WTC11 (cell line): ENCODE data around the gene HELQ.

Experiments
- NR2C2 ChIP-seq: sonication (generic); formaldehyde crosslinking; IDR thresholded peaks from 2 replicates; pipeline ENCODE4 v1.8.0; 2022; ENCODE audit warnings: mild to moderate bottlenecking, missing genetic modification reagents
- SMAD3 ChIP-seq: sonication (generic); formaldehyde crosslinking; IDR thresholded peaks from 2 replicates; pipeline ENCODE4 v1.8.0; 2022; ENCODE audit warnings: missing genetic modification reagents, mild to moderate bottlenecking, borderline replicate concordance
- TP53 ChIP-seq: sonication (generic); formaldehyde crosslinking; IDR thresholded peaks from 2 replicates; pipeline ENCODE4 v1.8.1; 2023; ENCODE audit warnings: mild to moderate bottlenecking, missing genetic modification reagents
- TF ChIP-seq, protein P1 (sequence below): fragments of 200-600 bp; IDR thresholded peaks from 2 replicates; pipeline ENCODE4 v1.8.0; 2022; ENCODE audit warnings: antibody characterized with exemption
- TF ChIP-seq, protein P2 (sequence below): fragments of 250-450 bp; sonication (Bioruptor Pico); IDR thresholded peaks from 2 replicates; pipeline ENCODE4 v1.9.0; 2021; ENCODE audit warnings: mild to moderate bottlenecking
- TF ChIP-seq, protein P3 (sequence below): sonication (generic); formaldehyde crosslinking; IDR thresholded peaks from 2 replicates; pipeline ENCODE4 v1.8.0; 2022; ENCODE audit warnings: missing genetic modification reagents
- TF ChIP-seq, protein P4 (sequence below): fragments of 250-450 bp; sonication (Bioruptor Pico); IDR thresholded peaks from 2 replicates; pipeline ENCODE4 v2.1.2; 2022; ENCODE audit warnings: mild to moderate bottlenecking, moderate library complexity

DNA sequence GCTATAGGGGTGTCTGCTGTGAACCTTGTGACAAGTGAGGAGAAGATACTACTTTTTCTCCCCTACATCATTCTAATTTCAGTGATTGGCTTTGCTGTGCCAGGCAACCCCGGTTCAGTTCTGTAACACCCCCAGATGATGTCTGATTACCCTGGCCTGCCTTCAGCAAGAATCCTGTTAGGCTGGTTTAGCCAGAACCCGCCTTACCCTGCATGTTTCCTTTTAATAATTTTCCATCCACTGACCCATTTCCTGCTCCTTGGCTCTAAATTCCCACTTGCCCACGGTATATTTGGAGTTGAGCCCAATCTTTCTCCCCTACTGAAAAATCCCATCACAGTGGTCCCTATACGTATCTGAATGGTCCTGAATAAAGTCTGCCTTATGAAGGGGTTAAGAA lies 74.5 kb downstream of the HELQ start:
- TF ChIP-seq, protein P1, sequence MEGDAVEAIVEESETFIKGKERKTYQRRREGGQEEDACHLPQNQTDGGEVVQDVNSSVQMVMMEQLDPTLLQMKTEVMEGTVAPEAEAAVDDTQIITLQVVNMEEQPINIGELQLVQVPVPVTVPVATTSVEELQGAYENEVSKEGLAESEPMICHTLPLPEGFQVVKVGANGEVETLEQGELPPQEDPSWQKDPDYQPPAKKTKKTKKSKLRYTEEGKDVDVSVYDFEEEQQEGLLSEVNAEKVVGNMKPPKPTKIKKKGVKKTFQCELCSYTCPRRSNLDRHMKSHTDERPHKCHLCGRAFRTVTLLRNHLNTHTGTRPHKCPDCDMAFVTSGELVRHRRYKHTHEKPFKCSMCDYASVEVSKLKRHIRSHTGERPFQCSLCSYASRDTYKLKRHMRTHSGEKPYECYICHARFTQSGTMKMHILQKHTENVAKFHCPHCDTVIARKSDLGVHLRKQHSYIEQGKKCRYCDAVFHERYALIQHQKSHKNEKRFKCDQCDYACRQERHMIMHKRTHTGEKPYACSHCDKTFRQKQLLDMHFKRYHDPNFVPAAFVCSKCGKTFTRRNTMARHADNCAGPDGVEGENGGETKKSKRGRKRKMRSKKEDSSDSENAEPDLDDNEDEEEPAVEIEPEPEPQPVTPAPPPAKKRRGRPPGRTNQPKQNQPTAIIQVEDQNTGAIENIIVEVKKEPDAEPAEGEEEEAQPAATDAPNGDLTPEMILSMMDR: no peak
- no peak for TF ChIP-seq NR2C2 (CRISPR knock-in tag)
- no peak for TF ChIP-seq SMAD3
- no peak for TF ChIP-seq TP53 (CRISPR knock-in tag)
- TF ChIP-seq, protein P2, sequence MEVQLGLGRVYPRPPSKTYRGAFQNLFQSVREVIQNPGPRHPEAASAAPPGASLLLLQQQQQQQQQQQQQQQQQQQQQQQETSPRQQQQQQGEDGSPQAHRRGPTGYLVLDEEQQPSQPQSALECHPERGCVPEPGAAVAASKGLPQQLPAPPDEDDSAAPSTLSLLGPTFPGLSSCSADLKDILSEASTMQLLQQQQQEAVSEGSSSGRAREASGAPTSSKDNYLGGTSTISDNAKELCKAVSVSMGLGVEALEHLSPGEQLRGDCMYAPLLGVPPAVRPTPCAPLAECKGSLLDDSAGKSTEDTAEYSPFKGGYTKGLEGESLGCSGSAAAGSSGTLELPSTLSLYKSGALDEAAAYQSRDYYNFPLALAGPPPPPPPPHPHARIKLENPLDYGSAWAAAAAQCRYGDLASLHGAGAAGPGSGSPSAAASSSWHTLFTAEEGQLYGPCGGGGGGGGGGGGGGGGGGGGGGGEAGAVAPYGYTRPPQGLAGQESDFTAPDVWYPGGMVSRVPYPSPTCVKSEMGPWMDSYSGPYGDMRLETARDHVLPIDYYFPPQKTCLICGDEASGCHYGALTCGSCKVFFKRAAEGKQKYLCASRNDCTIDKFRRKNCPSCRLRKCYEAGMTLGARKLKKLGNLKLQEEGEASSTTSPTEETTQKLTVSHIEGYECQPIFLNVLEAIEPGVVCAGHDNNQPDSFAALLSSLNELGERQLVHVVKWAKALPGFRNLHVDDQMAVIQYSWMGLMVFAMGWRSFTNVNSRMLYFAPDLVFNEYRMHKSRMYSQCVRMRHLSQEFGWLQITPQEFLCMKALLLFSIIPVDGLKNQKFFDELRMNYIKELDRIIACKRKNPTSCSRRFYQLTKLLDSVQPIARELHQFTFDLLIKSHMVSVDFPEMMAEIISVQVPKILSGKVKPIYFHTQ: no peak
- TF ChIP-seq, protein P3, sequence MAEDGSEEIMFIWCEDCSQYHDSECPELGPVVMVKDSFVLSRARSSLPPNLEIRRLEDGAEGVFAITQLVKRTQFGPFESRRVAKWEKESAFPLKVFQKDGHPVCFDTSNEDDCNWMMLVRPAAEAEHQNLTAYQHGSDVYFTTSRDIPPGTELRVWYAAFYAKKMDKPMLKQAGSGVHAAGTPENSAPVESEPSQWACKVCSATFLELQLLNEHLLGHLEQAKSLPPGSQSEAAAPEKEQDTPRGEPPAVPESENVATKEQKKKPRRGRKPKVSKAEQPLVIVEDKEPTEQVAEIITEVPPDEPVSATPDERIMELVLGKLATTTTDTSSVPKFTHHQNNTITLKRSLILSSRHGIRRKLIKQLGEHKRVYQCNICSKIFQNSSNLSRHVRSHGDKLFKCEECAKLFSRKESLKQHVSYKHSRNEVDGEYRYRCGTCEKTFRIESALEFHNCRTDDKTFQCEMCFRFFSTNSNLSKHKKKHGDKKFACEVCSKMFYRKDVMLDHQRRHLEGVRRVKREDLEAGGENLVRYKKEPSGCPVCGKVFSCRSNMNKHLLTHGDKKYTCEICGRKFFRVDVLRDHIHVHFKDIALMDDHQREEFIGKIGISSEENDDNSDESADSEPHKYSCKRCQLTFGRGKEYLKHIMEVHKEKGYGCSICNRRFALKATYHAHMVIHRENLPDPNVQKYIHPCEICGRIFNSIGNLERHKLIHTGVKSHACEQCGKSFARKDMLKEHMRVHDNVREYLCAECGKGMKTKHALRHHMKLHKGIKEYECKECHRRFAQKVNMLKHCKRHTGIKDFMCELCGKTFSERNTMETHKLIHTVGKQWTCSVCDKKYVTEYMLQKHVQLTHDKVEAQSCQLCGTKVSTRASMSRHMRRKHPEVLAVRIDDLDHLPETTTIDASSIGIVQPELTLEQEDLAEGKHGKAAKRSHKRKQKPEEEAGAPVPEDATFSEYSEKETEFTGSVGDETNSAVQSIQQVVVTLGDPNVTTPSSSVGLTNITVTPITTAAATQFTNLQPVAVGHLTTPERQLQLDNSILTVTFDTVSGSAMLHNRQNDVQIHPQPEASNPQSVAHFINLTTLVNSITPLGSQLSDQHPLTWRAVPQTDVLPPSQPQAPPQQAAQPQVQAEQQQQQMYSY (CRISPR knock-in tag): no peak
- TF ChIP-seq, protein P4, sequence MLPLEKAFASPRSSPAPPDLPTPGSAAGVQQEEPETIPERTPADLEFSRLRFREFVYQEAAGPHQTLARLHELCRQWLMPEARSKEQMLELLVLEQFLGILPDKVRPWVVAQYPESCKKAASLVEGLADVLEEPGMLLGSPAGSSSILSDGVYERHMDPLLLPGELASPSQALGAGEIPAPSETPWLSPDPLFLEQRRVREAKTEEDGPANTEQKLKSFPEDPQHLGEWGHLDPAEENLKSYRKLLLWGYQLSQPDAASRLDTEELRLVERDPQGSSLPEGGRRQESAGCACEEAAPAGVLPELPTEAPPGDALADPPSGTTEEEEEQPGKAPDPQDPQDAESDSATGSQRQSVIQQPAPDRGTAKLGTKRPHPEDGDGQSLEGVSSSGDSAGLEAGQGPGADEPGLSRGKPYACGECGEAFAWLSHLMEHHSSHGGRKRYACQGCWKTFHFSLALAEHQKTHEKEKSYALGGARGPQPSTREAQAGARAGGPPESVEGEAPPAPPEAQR (CRISPR knock-in tag): no peak
